Activated T-cell treated with anti-CD3 and anti-CD28 coated beads, Interleukin-2, amount 50 U/mL, for 4 hours (primary cell): ENCODE measurements around the gene FSD1. TPM values are rescaled to one million over a fixed set of nuclear protein-coding genes. Genes with fewer than 3 reads are reported as not detected.
"Not testable (repeated sequence)": the region's sequence is repeated elsewhere in the genome, so short reads cannot be mapped to it uniquely, and the experiment has no call there.

Experiments
- ATAC-seq, 2 donors: fragments of 200-7000 bp; cut with Tn5 transposase; one replicate each; pipeline ENCODE4 v1.10.0; 2021
- DNase-seq: peaks from one replicate; pipeline ENCODE4 v3.0.0-alpha.2; 2020
- H3K27me3 Mint-ChIP-seq: one replicate; pipeline ENCODE4 v1.8.0; 2021; ENCODE audit warnings: low read depth, mixed read lengths
- H3K36me3 Mint-ChIP-seq: one replicate; pipeline ENCODE4 v1.8.0; 2022; ENCODE audit warnings: mixed read lengths; ENCODE audit not compliant: insufficient read depth
- H3K4me1 Mint-ChIP-seq: one replicate; pipeline ENCODE4 v1.8.0; 2021; ENCODE audit warnings: low read depth, mixed read lengths
- H3K4me3 Mint-ChIP-seq: one replicate; pipeline ENCODE4 v1.8.0; 2021; ENCODE audit warnings: mild to moderate bottlenecking, moderate library complexity, mixed read lengths
- H3K9me3 Mint-ChIP-seq: one replicate; pipeline ENCODE4 v1.8.0; 2021; ENCODE audit warnings: mixed read lengths
- total RNA-seq, 3 donors: library from RNA; stranded (reverse); gene quantifications; one replicate each; pipeline ENCODE4 v1.2.1, GENCODE V29; 2021

The FSD1 gene
- total RNA-seq, 3 donors from 2014 or later: 5.9 to 10.4 (median 9.1) TPM

DNA sequence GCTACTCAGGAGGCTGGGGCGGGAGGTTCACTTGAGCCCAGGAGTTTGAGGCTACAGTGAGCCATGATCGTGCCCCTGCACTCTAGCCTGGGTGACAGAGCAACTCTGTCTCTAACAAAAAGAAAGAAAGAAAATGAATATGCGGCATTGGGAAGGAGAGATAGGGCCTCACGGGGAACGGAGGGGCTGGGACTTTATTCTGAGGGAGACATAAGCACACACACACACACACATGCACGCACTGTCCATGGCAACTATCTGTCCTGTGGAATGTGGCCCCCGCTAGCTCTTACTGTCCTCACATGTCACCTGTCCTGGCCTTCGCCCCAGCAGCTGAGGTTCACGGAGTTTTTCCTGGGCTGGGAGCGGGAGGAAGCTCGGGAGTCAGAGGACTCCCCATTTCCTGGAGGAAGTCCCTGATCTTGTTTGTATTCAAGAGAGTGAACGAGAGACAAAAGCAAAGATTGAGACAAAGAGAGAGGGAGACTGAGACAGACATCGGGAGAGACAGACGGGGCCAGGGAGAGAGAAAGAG lies 33.6 kb downstream of the FSD1 start:
- DNase-seq (no peak), ATAC-seq (no peak)
- Mint-ChIP-seq H3K4me3 (peak overlapping the region; percentile 84), H3K27me3 (no peaks in the 10 kb centered on the region), H3K4me1 (peaks cover 16% of the 10 kb centered on the region), H3K9me3 (no peaks in the 10 kb centered on the region), H3K36me3 (no peaks in the 10 kb centered on the region)

DNA sequence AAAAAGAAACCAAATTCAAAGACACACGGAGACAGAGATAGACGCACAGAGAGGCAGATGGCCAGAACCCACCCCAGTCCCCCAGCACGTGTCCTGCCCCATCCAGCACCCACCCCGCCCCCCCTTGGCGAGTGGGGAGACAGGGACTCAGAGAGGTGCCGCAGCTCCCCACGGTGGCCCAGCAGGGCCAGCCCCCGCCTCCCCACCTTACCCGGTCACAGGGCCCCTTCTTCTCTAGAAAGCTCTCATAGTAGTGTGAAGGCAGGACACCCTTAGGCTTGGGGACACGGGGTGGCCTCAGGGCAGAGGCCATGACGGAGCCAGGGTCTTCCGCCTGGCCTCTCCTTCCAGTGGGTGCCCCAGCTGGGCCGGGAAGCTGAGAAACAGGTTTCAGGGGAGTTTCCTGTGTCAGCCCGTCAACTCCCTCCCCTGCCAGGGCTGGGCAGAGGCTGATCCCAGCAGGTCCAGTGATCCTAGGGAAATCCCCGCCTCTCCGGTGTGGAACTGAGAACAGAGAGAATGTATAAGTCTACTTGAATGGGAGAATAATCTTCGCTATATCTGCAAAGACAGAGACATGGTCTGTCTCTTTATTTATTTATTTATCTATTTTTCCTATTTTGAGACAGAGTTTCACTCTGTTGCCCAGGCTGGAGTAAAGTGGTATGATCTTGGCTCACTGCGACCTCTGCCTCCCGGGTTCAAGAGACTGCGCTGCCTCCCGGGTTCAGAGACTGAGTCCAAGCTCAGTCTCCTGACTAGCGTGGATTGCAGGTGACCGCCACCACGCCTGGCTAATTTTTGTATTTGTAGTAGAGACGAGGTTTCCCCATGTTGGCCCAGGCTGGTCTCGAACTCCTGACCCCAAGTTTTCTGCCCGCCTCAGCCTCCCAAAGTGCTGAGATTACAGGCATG lies 34.3 kb downstream of the FSD1 start, which contains the start of gene STAP2:
TSS of gene STAP2 (minus strand) at position 387 of the 915 bp plus-strand sequence. CDS start at position 313, 74 bp downstream.
- H3K4me3 Mint-ChIP-seq: peak within 1 kb of the TSS; percentile 84
- H3K27me3 Mint-ChIP-seq: no peaks in the 10 kb centered on the region
- H3K9me3 Mint-ChIP-seq: no peaks in the 10 kb centered on the region
- ATAC-seq: no peak
- peak; percentile 25 for DNase-seq
- peaks cover 19% of the 10 kb centered on the region for H3K4me1 Mint-ChIP-seq
- H3K36me3 Mint-ChIP-seq: no peaks in the 10 kb centered on the region

DNA sequence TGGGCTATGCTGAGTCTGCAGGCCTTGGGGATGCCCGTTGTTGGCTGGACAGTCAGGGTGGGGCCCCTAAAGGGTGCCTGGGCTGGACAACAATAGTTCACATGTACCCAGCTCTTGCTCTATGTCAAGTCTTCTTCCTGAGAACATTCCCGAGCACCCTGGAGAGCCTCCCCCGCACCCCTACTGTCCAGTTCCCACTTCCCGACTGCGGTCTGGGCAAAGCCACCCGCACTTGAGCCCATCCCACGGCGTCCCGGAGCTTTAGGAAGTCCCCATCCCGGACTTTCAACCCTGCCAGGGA lies 37.9 kb downstream of the FSD1 start:
- Mint-ChIP-seq H3K4me3 (peak overlapping the region; percentile 89), H3K27me3 (no peaks in the 10 kb centered on the region), H3K36me3 (peaks cover 7% of the 10 kb centered on the region), H3K4me1 (peaks cover 30% of the 10 kb centered on the region), H3K9me3 (no peaks in the 10 kb centered on the region)
- DNase-seq (no peak), ATAC-seq (no peak)

DNA sequence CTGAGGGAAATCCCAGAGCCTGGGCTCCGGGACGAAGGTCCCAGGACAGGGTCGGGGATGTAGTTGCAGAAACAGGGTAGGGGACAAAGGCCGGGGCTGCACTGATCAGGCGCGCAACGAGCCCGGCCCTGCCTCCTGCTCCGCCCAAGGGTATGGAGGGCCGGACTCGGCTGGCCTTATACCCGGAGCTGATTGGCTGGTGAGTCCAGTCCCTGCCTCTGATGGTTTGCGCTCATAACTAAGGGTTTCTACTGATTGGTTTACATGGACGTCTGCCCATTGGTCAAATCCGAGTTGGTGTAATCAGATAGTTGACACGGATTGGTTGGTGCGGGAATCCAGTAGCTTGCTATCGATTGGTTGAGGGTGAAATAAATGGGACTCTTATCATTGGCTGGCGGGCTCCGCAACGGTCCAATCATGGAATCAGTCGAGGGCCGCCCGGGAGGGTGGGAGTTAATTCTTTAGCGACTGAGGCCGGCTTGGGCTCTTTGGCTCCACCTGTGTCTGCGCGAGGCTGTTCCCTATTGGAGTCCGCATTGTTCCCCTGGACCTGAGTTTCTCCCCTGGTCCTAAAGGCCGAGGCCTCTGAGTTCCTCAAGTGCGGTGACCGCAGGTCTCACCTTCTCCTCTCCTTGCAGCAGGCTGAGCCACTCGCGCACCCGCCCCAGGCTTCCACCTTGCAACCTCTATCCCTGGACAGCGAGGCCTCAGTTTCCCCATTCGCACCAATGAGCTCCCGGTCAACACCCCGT lies 38.4 kb downstream of the FSD1 start:
- peaks cover 9% of the 10 kb centered on the region for H3K36me3 Mint-ChIP-seq

DNA sequence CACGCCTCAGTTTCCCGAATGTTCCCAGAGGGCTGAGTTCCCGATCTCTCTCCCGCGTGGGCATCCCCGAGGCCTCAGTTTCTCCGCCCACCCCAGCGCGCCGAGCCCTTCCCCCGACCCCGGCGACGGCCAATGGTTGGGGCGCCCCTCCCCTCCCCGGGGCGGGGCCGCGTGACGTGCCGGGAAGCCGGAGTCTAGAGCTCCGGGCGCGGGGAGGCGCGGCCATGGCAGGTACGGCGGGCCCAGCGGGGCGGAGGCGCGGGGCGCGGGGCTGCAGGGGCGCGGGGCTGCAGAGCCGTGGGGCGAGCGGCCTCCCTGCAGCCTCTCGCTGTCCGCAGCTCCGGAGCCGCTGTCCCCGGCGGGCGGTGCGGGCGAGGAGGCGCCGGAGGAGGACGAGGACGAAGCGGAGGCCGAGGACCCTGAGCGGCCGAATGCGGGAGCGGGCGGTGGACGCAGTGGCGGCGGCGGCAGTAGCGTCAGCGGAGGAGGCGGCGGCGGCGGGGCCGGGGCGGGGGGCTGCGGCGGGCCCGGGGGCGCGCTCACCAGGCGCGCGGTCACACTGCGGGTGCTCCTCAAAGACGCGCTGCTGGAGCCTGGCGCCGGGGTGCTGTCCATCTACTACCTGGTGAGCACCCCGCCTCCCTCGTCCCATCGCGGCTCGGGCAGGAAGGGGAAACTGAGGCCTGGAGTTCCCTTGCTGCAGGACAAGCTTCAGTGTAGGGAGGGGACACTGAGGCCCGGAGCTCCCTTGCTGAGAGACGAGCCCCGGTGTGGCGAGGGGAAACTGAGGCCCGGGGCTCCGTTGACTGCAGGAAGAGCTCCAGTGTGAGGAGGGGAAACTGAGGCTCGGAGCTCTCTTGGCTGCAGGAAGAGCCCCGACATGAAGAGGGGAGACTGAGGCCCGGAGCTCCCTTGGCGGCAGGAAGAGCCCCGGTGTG lies 39.2 kb downstream of the FSD1 start, which contains the start of gene MPND:
TSS of gene MPND (plus strand) at position 193 of the 938 bp plus-strand sequence. CDS start at position 225, 32 bp downstream.
- Mint-ChIP-seq H3K27me3 (no peaks in the 10 kb centered on the region), H3K9me3 (no peaks in the 10 kb centered on the region), H3K36me3 (peaks cover 9% of the 10 kb centered on the region), H3K4me1 (peaks cover 22% of the 10 kb centered on the region), H3K4me3 (peak within 1 kb of the TSS; percentile 89)
- peak; percentile 82 to 83 for ATAC-seq
- peak; percentile 88 for DNase-seq

More for the DNA sequence above, 38.4 kb downstream of the FSD1 start:
- Mint-ChIP-seq H3K4me3 (peak overlapping the region; percentile 89), H3K27me3 (no peaks in the 10 kb centered on the region), H3K4me1 (peaks cover 29% of the 10 kb centered on the region), H3K9me3 (no peaks in the 10 kb centered on the region)
- ATAC-seq (peak; percentile 86 to 87), DNase-seq (peak; percentile 82)

DNA sequence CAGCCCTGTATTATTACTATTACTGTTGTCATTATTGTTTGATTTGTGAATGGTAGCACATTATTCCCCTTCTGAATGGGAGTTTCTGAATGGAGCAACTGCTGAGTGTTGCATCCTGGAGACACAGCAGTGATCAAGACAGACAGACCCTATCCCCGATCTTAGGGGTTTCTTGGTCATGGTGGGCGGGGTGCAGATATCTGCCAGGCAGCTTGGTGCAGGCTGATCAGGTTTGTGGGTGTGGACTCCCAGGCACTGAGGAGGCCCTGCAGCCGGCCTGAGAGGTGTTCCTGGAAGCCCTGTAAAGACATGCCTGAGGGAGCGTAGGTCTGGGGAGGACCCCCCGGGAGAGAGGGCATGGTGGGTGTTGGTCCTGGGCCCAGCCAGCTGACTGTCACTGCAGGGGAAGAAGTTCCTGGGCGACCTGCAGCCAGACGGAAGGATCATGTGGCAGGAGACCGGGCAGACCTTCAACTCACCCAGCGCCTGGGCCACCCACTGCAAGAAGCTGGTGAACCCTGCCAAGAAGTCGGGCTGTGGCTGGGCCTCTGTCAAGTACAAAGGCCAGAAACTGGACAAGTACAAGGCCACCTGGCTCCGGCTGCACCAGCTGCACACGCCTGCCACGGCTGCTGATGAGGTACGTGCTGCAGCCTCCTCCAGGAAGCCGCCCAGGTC lies 41.1 kb downstream of the FSD1 start:
- Mint-ChIP-seq H3K4me3 (peak overlapping the region; percentile 56), H3K9me3 (no peaks in the 10 kb centered on the region), H3K27me3 (no peaks in the 10 kb centered on the region), H3K4me1 (peaks cover 17% of the 10 kb centered on the region), H3K36me3 (peaks cover 9% of the 10 kb centered on the region)
- DNase-seq (no peak), ATAC-seq (no peak)

DNA sequence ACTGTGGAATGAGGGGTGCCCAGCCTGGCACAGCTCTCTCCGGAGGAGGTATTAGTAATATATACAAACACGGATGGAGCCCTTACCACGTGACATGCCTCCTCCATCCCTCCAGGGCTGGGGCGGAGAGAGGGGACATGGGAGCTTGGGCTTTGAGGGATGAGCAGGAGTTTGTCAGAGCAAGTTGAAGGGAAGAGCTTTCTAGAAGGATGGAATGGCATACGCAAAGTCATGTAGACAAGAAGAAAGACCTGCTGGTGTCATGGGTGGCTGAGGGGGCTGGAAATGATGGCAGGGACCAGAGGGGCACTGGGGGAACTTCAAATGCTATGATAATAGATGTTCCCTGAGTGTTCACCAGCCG lies 41.6 kb downstream of the FSD1 start:
- ATAC-seq (no peak), DNase-seq (no peak)
- H3K36me3 Mint-ChIP-seq: peaks cover 10% of the 10 kb centered on the region
- H3K4me3 Mint-ChIP-seq: no peak overlapping the region
- H3K27me3 Mint-ChIP-seq: no peaks in the 10 kb centered on the region
- no peaks in the 10 kb centered on the region for H3K9me3 Mint-ChIP-seq
- peaks cover 17% of the 10 kb centered on the region for H3K4me1 Mint-ChIP-seq

DNA sequence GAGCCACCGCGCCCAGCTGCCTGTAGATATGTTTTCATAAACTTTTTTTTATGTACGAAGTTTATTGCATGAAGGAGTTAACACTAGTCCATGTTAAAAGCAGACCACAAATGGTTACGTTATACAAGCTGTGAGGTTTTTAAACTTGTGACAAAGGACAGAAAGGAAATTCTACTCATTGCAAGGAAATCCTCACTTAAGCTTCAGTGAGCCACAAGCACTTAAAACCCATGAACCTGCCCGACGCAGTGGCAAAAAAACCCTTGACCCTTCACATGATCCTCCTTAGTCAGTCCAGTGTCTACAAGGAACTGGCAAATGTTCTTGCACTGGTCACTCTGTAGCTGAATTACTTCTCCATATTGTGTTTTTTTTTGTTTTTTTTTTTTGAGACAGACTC lies 43.1 kb downstream of the FSD1 start:
- DNase-seq (no peak), ATAC-seq (no peak)
- no peak overlapping the region for H3K4me3 Mint-ChIP-seq
- no peaks in the 10 kb centered on the region for H3K27me3 Mint-ChIP-seq
- H3K4me1 Mint-ChIP-seq: peaks cover 14% of the 10 kb centered on the region
- no peaks in the 10 kb centered on the region for H3K9me3 Mint-ChIP-seq
- peaks cover 10% of the 10 kb centered on the region for H3K36me3 Mint-ChIP-seq

DNA sequence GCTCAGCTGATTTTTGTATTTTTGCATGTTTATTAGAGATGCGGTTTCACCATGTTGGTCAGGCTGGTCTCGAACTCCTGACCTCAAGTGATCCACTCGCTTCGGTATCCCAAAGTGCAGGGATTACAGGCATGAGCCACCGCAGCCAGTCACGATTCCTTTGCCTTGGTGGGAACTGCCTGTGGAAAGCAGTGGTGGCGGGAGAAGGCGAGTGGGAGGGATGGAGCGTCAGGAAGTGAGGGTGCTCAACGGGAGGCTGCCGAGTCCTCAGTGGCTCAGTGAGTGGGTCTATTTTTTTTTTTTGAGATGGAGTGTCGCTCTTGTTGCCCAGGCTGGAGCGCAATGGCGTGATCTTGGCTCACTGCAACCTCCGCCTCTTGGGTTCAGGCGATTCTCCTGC lies 44.8 kb downstream of the FSD1 start:
- not testable (repeated sequence) for H3K4me1 Mint-ChIP-seq, H3K27me3 Mint-ChIP-seq, H3K9me3 Mint-ChIP-seq, DNase-seq, ATAC-seq, H3K4me3 Mint-ChIP-seq
- peaks cover 10% of the 10 kb centered on the region for H3K36me3 Mint-ChIP-seq

DNA sequence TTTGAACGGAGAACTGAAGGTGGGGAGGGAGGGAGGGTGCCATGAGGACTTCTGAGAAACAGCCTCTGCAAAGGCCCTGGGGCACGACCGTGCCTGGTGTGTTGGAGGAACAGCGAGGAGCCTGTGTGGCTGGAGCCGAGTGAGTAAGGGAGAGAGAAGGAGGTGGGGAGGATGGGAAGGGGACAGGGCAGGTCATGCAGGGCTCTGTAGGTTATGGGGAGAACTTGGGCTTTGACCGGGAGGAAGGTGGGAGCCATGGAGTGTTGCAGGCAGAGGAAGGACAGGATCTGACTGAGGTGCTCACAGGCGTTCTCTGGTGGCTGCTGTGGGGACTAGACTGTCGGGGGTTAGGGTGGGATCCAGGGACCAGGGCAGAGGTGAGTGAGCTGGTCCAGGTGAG lies 45.7 kb downstream of the FSD1 start:
- DNase-seq (no peak), ATAC-seq (no peak)
- H3K36me3 Mint-ChIP-seq: peaks cover 10% of the 10 kb centered on the region
- no peaks in the 10 kb centered on the region for H3K27me3 Mint-ChIP-seq
- peaks cover 6% of the 10 kb centered on the region for H3K4me1 Mint-ChIP-seq
- H3K9me3 Mint-ChIP-seq: no peaks in the 10 kb centered on the region
- no peak overlapping the region for H3K4me3 Mint-ChIP-seq

DNA sequence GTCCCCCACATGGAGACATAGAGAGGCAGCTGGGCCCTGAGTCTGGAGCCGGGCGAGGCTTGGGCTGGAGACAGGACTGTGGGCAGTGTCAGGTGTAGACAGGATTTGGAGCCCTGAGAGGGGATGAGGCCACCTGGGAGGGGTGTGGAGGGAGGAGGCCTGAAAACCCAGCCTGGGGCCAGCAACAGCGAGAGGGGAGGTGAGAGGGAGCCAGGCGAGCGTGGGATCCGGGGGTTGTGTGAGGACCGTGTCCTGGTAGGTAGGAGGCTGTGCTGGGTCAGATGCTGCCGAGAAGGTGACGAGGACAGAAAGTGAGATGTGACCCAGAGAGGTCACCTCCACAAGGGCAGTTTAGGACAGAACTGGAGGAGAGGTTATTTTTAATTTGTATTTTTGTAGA lies 46.3 kb downstream of the FSD1 start:
- Mint-ChIP-seq H3K4me1 (peaks cover 2% of the 10 kb centered on the region), H3K9me3 (no peaks in the 10 kb centered on the region), H3K36me3 (peaks cover 7% of the 10 kb centered on the region), H3K27me3 (no peaks in the 10 kb centered on the region), H3K4me3 (no peak overlapping the region)
- ATAC-seq: no peak
- DNase-seq: no peak

DNA sequence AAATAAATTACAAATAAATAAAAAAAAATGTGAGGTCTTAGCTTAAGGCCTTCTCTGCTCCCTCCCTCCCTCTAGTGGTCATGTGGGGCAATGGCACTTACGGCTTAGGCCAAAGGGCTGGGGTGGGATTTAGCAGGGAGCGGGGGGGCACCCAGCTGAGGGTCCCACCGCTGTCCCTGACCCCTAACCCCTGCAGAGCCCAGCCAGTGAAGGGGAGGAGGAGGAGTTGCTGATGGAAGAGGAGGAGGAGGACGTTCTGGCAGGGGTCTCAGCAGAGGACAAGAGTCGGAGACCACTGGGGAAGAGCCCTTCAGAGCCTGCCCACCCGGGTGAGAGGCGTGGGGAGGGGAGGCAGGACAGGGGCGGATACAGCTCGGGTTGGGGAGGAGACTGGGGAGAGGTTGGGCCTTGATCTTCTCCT lies 48.3 kb downstream of the FSD1 start:
- DNase-seq: peak; percentile 63
- peaks cover 2% of the 10 kb centered on the region for H3K36me3 Mint-ChIP-seq

DNA sequence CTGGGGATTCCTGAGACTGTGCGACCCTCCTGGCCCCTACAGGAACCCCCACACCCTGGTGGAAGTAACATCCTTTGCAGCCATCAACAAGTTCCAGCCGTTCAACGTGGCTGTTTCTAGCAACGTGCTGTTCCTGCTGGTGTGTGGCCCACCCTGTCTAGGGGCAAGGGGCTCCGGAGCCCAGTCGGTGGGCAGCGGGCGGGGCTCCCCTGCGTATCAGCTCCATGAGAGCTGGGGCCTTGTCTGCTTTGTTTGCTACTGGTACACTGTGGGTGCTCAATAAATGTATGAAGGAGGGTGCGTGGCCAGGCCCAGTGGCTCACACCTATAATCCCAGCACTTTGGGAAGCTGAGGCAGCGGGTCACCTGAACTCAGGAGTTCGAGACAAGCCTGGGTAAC lies 49.9 kb downstream of the FSD1 start:
- Mint-ChIP-seq H3K4me1 (peaks cover 2% of the 10 kb centered on the region), H3K9me3 (no peaks in the 10 kb centered on the region), H3K27me3 (no peaks in the 10 kb centered on the region), H3K4me3 (no peak overlapping the region), H3K36me3 (peaks cover 2% of the 10 kb centered on the region)
- no peak for ATAC-seq
- DNase-seq: no peak

More for the DNA sequence above, 48.3 kb downstream of the FSD1 start:
- peak; percentile 74 to 86 for ATAC-seq
- Mint-ChIP-seq H3K9me3 (no peaks in the 10 kb centered on the region), H3K27me3 (no peaks in the 10 kb centered on the region), H3K4me3 (no peak overlapping the region), H3K4me1 (peaks cover 2% of the 10 kb centered on the region)
